ENCODE data around the gene KCNT1. TPM values are rescaled to one million over a fixed set of nuclear protein-coding genes. Genes with fewer than 3 reads are reported as not detected.

Gene KCNT1
- polyA plus RNA-seq, 1 experiment: not detected

DNA sequence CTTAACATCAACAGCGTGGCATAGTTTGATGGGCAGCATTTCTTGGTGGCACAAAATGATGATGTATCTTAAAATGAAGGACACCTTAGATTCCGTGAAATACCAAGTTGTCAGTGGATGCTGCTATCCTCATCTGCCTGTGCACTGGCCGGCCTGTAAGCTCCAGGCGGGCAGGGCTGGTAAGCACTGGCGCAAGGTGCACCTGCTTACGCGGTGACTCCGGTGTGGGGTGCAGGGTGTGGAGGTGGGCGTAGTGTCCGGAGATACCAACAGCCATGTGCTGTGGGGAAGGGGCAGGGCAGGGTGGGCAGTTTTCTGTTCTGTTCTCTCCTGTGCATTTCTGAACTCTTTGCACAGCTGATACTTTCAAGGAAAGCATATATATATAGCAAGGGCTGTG lies 101.5 kb downstream of the KCNT1 start:
- ChIA-PET CTCF (no interaction called here), POLR2A (no interaction called here)
- H3K4me3 ChIP-seq (ENCODE audit: low read depth, low read length): no peak overlapping the region

GRCh38 chr9:135804581-135805421 lies 102.8 kb downstream of the KCNT1 start:
- DNase-seq (ENCODE audit: low read depth, low spot score): no peak
- H3K9me3 ChIP-seq (ENCODE audit: control insufficient read depth, insufficient read depth, low read length): no peaks in the 10 kb centered on the region; the same call in 1 of the 2 replicates
- ChIA-PET CTCF (interaction anchor here (0.6 kb wide), 1 partner anchor 285 kb away, joined by 3 read pairs; no protein-coding TSS in a partner anchor), POLR2A (no interaction called here)
- no peak overlapping the region for H3K4me3 ChIP-seq (ENCODE audit: low read depth, low read length)
- H3K27ac ChIP-seq (ENCODE audit: low read depth, low read length): no peak overlapping the region
- no peaks in the 10 kb centered on the region for H3K27me3 ChIP-seq (ENCODE audit: control insufficient read depth, insufficient read depth, low read length)
- TF ChIP-seq, protein P1, sequence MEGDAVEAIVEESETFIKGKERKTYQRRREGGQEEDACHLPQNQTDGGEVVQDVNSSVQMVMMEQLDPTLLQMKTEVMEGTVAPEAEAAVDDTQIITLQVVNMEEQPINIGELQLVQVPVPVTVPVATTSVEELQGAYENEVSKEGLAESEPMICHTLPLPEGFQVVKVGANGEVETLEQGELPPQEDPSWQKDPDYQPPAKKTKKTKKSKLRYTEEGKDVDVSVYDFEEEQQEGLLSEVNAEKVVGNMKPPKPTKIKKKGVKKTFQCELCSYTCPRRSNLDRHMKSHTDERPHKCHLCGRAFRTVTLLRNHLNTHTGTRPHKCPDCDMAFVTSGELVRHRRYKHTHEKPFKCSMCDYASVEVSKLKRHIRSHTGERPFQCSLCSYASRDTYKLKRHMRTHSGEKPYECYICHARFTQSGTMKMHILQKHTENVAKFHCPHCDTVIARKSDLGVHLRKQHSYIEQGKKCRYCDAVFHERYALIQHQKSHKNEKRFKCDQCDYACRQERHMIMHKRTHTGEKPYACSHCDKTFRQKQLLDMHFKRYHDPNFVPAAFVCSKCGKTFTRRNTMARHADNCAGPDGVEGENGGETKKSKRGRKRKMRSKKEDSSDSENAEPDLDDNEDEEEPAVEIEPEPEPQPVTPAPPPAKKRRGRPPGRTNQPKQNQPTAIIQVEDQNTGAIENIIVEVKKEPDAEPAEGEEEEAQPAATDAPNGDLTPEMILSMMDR (IDR thresholded peaks at IDR 0.05; ENCODE audit: low read depth, low read length): no peak

More for the DNA sequence above, 101.5 kb downstream of the KCNT1 start:
- no peak overlapping the region for H3K27ac ChIP-seq (ENCODE audit: low read depth, low read length)
- H3K9me3 ChIP-seq (ENCODE audit: control insufficient read depth, insufficient read depth, low read length): no peaks in the 10 kb centered on the region; the same call in 1 of the 2 replicates
- TF ChIP-seq, protein P1 (IDR thresholded peaks at IDR 0.05; ENCODE audit: low read depth, low read length): no peak
- DNase-seq (ENCODE audit: low read depth, low spot score): no peak
- no peaks in the 10 kb centered on the region for H3K27me3 ChIP-seq (ENCODE audit: control insufficient read depth, insufficient read depth, low read length)

DNA sequence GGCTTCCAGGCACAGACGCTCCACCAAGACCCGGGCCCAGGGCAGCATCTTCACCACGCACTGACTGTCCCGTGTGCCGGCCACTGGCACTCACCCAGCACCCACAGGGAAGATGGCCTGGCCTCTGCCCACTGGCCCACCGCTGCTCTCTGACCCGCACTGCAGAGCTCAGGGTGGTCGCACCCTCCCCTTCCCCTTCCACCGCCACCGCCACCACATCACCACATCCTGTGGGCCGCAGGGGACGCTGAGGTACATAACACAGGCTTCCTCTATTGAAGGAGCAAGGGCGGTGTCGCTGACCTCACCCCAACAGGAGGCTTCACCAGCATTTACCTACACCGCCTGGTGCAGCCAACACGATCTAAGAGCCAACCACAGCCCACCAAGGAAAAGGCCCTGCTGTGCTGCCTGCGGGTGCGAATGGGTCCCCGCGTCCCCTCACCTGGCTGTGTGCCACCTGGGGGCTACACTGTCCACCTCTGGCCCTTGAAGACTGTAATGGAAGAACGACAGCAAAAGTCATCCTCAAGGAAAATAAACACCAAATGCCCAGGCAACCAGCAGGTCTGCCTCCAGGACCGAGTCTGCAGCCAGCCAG lies 103.5 kb downstream of the KCNT1 start:
- Histone ChIP-seq H3K27ac (ENCODE audit: low read depth, low read length) (no peak overlapping the region), H3K4me3 (ENCODE audit: low read depth, low read length) (no peak overlapping the region), H3K27me3 (ENCODE audit: control insufficient read depth, insufficient read depth, low read length) (no peaks in the 10 kb centered on the region), H3K9me3 (ENCODE audit: control insufficient read depth, insufficient read depth, low read length) (no peaks in the 10 kb centered on the region; the same call in 1 of the 2 replicates)
- POLR2A ChIA-PET: no interaction called here
- CTCF ChIA-PET: no interaction called here
- TF ChIP-seq, protein P1 (IDR thresholded peaks at IDR 0.05; ENCODE audit: low read depth, low read length): no peak
- no peak for DNase-seq (ENCODE audit: low read depth, low spot score)

- Histone ChIP-seq H3K27ac (ENCODE audit: low read depth, low read length) (no peak overlapping the region), H3K4me3 (ENCODE audit: low read depth, low read length) (no peak overlapping the region), H3K27me3 (ENCODE audit: control insufficient read depth, insufficient read depth, low read length) (no peaks in the 10 kb centered on the region), H3K9me3 (ENCODE audit: control insufficient read depth, insufficient read depth, low read length) (no peaks in the 10 kb centered on the region; the same call in 1 of the 2 replicates)
- ChIA-PET CTCF (no interaction called here), POLR2A (no interaction called here)
- TF ChIP-seq, protein P1 (IDR thresholded peaks at IDR 0.05; ENCODE audit: low read depth, low read length): no peak
- DNase-seq (ENCODE audit: low read depth, low spot score): no peak
Measured at GRCh38 chr9:135809166-135809565, 107.2 kb downstream of the KCNT1 start.

Measured in AG04450 (cell line).